ENCODE data around the gene MLLT3.

MLLT3 gene

DNA sequence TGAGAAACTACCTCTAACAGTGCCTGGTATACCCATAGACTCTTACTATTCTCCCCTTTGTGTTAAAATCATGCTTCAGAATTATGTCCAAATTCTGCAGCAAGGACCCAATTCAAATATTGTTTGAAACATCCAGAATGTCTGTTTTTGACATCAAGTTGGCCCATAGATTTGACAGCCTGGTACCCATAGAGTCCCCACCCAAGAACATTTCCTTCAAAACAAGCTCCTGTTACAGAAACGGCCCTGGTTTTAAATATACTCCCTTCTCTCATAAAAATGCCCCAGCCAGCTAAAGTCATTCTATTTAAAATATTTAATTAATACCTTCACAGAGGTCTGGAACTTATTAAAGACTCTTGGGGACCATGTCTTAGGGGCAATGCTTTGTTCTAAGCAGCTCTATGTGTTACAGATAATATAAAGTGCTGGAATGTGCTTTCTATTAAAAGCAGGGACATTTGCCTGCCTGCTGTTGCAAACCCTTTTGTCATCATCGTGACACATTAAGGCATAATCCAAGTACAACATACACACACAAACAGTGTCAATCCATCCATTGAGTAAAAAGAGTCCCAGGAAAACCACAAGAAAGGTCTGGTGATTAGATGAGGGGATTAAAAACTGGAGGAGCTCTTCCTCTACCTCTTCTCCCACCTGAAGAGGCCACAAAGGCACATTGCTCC lies 321.7 kb downstream of the MLLT3 start:
- peak; percentile 30 for FAIRE-seq
- DNase-seq (ENCODE audit: insufficient read length, low spot score), result no peak
- no peak for TF ChIP-seq POLR2A (IDR thresholded peaks at IDR 0.05; ENCODE audit: low read depth, low read length)

DNA sequence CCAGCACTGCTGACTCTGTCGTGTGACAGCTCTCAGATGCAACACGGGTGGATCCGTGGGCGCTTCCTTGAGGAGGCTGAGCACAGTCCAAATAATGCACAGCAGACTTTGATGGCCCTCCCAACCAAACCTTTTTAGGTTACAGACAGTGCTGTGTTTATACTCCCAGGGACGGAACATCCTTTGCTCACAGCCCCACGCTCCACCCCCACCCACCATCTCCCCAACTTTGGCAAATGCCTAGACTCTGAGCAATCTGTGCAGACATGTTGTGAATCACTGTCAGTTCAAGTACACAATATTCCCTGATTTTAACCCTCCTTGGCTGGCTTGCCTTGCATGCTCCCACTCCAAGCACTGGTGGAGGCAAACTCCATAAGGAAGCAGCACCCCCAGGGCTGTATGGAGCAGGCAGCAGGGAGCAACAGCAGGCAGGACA lies 324.6 kb downstream of the MLLT3 start:
- DNase-seq (ENCODE audit: insufficient read length, low spot score) (no peak), FAIRE-seq (no peak)
- no peak for TF ChIP-seq POLR2A (IDR thresholded peaks at IDR 0.05; ENCODE audit: low read depth, low read length)

DNA sequence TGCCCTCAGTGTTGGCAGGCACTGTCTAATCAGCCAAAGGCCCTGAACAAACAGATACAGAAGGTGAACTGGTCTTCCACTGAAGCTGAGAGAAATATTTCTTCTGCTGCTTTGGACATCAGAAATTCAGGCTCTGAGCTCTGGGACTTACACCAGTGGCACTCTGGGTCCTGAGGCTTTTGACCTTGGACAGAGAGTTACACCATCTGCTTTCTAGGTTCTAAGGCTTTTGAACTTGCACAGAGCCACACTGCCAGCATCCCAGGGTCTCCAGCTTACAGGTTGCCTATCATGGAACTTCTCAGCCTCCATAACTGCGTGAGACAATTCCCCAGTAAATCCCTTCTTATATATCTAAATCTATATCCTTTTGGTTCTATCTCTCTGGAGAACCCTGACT lies 326.7 kb downstream of the MLLT3 start:
- DNase-seq (ENCODE audit: insufficient read length, low spot score), result no peak
- TF ChIP-seq POLR2A (IDR thresholded peaks at IDR 0.05; ENCODE audit: low read depth, low read length), result no peak
- FAIRE-seq, result no peak

- FAIRE-seq (no peak), DNase-seq (ENCODE audit: insufficient read length, low spot score) (no peak)
- TF ChIP-seq POLR2A (IDR thresholded peaks at IDR 0.05; ENCODE audit: low read depth, low read length), result no peak
These were observed 328.1 kb downstream of the MLLT3 start for GRCh38 chr9:20294046-20294750.

DNA sequence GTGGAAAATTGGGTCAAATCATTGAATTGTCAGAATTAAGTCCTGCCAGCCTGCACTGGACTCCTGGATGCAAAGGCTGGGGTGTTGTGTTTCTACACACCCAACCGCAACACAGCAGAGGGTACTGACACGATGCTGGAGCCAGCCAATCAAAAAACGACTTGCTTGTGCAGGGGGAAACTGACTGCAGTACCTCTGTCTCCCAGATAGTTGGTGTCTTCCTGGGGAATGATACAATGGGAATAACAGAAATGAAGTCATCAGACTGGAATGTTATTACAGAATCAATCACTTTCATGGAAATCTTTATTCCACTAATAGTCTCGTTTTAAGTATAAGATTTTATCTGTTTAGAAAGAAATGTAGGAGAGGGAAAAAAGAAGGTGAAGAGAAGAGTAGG lies 330.3 kb downstream of the MLLT3 start:
- FAIRE-seq (peak; percentile 81), DNase-seq (ENCODE audit: insufficient read length, low spot score) (peak; percentile 53)

More for the DNA sequence above, 330.3 kb downstream of the MLLT3 start:
- no peak for TF ChIP-seq POLR2A (IDR thresholded peaks at IDR 0.05; ENCODE audit: low read depth, low read length)

Measured in H54 (cell line).